ENCODE results near the gene NDST4.

NDST4 gene

DNA sequence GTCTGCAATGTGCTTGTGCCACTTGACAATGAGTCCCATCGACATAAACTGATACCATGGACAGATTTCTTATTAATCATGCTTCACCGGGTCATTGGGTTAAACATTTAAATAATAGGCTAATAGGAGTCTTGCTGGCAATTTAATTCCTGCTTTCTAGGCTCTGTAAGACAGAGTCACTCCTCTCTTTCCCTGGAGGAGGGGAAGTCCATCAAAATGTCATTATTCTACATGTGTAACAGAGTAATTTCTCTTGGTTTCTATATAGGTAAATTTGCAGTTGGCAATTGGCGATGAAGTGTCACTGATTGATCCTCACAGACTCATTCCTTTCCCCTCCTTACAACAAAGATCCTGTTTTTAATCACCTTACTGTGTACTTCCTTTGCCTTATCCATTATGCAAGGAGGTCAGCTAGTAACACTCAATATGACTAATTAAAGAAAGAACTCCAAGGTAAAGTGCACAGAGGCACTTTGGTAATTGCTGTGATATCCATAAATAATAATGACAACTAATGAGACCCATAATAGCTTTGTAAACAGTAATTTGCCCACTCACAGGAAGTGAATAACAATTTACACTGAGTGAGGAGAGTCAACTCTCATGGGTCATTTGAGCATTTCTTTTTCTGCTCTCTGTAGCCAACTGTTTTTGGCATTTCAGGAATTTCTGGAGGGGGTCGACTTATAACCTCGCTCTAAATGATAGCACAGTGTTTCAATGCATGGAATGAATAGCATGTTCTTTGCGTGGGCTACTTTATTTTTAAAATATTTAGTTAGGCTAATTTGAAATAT is 330.8 kb downstream of the NDST4 start:
- no peak for DNase-seq

DNA sequence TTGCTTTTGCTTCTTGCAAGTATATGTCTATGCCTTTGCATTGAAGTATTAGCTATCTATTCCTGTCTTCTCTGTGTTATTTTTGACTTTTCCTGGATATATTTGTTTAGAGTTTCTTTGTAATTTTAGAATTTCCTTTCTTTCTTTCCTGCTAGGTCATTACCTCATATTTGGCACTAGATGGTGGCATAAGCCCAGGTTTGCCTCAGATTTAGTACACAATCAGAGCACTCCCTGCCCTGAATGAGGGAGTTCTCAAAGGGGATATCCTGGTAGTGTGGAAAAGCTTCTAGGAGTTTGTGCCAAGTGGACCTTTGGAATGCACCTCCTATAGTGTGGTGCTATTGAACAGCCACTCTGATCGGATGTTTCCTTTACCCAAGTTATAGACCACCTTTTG is 333.2 kb downstream of the NDST4 start:
- no peak for DNase-seq
